HL-60 (cell line): ENCODE data around the gene NDUFS3.
"Not testable (repeated sequence)": the region's sequence is repeated elsewhere in the genome, so short reads cannot be mapped to it uniquely, and the experiment has no call there.

ENCODE experiments used
- DNase-seq, 2 experiments: peaks; one replicate each; pipeline ENCODE4 v3.0.0-alpha.2; 2010 to 2020; ENCODE audit warnings: low read depth in 1 of 2, low spot score in 1 of 2
- H3K27ac ChIP-seq: fragments of 250-450 bp; sonication (Bioruptor Pico); replicated peaks from 2 replicates; pipeline ENCODE4 v1.5.1; 2020; ENCODE audit warnings: mild to moderate bottlenecking, moderate library complexity
- H3K27me3 ChIP-seq: fragments of 250-450 bp; sonication (Bioruptor Pico); 2 replicates; pipeline ENCODE4 v1.5.1; 2021; ENCODE audit warnings: mild to moderate bottlenecking, moderate library complexity; ENCODE audit not compliant: insufficient read depth, poor library complexity, severe bottlenecking
- H3K4me3 ChIP-seq: replicated peaks from 2 replicates; pipeline ENCODE4 v1.5.1; 2011; ENCODE audit warnings: mild to moderate bottlenecking, control low read depth, low read length; ENCODE audit not compliant: insufficient read depth
- CTCF ChIP-seq: IDR thresholded peaks from one replicate; pipeline ENCODE4 v1.5.1; 2011; ENCODE audit warnings: low read length, control low read depth, inconsistent platforms; ENCODE audit not compliant: insufficient read depth
- GABPA ChIP-seq: IDR thresholded peaks from 2 replicates; pipeline ENCODE4 v1.6.1; 2012; ENCODE audit warnings: low read depth
- POLR2AphosphoS5 ChIP-seq: IDR thresholded peaks from 2 replicates; pipeline ENCODE4 v1.6.1; 2012; ENCODE audit warnings: low read depth
- REST ChIP-seq: IDR thresholded peaks from 2 replicates; pipeline ENCODE4 v1.6.1; 2012; ENCODE audit warnings: low read depth; ENCODE audit not compliant: insufficient replicate concordance
- SPI1 ChIP-seq: IDR thresholded peaks from 2 replicates; pipeline ENCODE4 v1.6.1; 2012; ENCODE audit warnings: low read depth, mild to moderate bottlenecking, borderline replicate concordance
- long read RNA-seq: library from polyadenylated mRNA; unstranded; transcript quantifications from one replicate; pipeline ENCODE4 v2.0.0, GENCODE V29; 2020

NDUFS3 gene
- long read RNA-seq, transcript NDUFS3-201 (7 exons, 958 nt) = major isoform, 134 of 161 reads
- long read RNA-seq, partial matches to known transcripts = 1 of 161 reads
- long read RNA-seq, other reads (novel, unspliced or antisense) = 26 of 161 reads

GRCh38 chr11:47578524-47579494, at the start of gene NDUFS3, which contains the start of gene KBTBD4:
NDUFS3 (plus strand) TSS chr11:47579074; CDS start chr11:47579092, 18 bp downstream.
KBTBD4 (minus strand) TSS chr11:47578970; CDS start chr11:47578951, 19 bp downstream.
- peak within 1 kb of the TSS; percentile 90 for H3K27ac ChIP-seq
- DNase-seq = peak; percentile 85 to 89
- H3K27me3 ChIP-seq = no peaks in the 10 kb centered on the region
- TF ChIP-seq CTCF (no peak), REST (peak; percentile 77), GABPA (peak; percentile 100), SPI1 (peak; percentile 44; the same call in 1 of the 2 replicates), POLR2AphosphoS5 (peak; percentile 98)
- peak within 1 kb of the TSS; percentile 85 for H3K4me3 ChIP-seq

- TF ChIP-seq REST = no peak
- TF ChIP-seq POLR2AphosphoS5 = no peak
- no peak for TF ChIP-seq CTCF
- no peak for TF ChIP-seq SPI1
- no peak for TF ChIP-seq GABPA
- H3K27me3 ChIP-seq = no peaks in the 10 kb centered on the region
- H3K4me3 ChIP-seq = no peak overlapping the region
- H3K27ac ChIP-seq = no peak overlapping the region
- DNase-seq = no peak
Measured at GRCh38 chr11:47529951-47530350, 48.9 kb upstream of the NDUFS3 start.

GRCh38 chr11:47530721-47531120, 48.2 kb upstream of the NDUFS3 start:
- not testable (repeated sequence) for H3K27me3 ChIP-seq, DNase-seq, H3K27ac ChIP-seq, H3K4me3 ChIP-seq

GRCh38 chr11:47531666-47532065, 47.2 kb upstream of the NDUFS3 start:
- Histone ChIP-seq H3K27me3 (no peaks in the 10 kb centered on the region), H3K4me3 (no peak overlapping the region), H3K27ac (no peak overlapping the region)
- DNase-seq = no peak
- TF ChIP-seq POLR2AphosphoS5 = no peak
- no peak for TF ChIP-seq REST
- TF ChIP-seq CTCF = no peak
